Dedifferentiated amniotic fluid mesenchymal stem cell (primary cell): Measurements from ENCODE around the gene ZNF302.
"Not testable (repeated sequence)": the region's sequence is repeated elsewhere in the genome, so short reads cannot be mapped to it uniquely, and the experiment has no call there.

Experiments
- DNase-seq: peaks from one replicate; pipeline ENCODE4 v3.0.0-alpha.2; 2016; ENCODE audit errors: extremely low spot score

Gene ZNF302

DNA sequence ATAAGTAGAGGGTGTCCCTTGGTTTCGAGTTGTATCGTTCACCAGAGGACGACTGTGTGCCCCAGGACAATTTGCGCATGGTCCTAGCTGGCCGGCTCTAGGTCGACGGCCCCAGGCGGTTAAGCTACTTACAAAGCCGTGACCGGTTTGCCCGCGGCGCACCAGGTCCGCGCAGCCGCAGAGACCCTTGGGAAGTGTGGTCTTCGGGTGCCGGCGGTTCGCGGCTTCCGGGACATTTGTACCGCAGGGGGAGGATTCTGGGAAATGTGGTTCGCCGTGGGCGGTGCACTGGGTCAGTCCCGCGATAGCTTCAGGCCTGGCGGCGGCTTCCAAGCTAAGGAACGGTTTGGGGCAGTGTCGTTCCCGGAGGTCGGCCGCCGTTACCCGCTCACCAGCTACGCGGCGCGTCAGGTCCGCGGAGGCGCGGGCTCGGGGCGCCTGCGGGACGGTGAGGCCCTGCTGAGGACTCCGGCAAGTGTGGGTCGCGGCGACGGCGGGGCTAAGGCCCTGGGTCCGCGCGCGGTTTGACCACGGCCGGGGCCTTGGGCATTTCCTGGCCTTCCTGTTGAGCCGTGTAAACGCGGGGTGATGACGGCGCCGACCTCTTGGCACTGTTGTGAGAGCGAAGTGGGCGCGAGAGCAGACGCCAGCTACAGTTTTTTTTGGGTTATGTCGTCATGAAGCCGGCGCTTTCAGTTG lies at the start of gene ZNF302:
ZNF302 (plus strand) TSS at position 293 of the 699 bp plus-strand sequence. CDS start 1,127 bp downstream, outside the sequence.
- peak; percentile 96 for DNase-seq

DNA sequence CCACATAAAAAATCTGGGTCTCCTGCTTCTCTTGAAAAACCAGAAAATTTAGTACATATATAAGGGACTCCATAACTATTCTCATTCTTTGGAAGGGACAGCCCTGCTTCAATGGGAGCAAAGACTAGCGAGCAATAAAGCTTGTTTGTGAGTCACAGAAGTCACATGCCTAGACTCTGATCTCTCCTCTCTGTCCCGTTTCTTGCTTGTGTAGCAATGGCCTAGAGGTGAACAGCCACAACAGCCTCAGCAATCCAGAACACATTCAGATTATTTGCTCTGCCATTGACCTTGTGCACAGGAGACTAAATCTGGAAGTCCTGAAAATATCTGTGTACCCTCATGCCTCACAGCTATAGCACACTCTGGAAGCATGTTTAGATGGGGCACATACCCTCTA lies 43.7 kb upstream of the ZNF302 start:
- DNase-seq: no peak

DNA sequence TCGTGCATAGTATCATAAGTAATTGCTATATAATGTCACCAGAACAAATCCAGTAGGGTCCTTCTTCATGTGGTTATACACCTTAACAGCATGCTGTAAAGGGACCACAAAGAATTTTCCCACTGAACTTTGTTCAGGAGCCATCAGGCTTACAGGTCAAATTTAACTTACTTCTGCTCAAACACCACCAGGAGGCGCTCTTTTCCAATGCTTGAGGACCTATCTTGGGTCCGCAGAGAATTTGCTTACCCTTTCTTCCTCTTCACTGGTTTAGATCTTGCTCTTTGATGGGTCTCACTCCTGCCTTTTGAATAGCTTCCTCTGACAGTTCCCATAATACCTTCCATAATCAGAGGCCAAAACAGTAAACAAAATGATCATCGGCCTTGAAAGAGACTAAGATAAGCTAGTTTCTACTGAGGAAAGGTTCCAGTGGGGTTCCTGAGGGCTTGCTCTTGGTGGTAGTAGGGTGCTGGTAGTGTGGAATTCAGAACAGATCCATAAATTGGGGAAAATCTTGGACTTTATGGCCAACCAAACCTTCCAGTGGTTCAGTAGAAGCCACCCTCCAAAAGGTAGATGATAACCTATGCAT lies 37.9 kb upstream of the ZNF302 start:
- DNase-seq: peak; percentile 64

DNA sequence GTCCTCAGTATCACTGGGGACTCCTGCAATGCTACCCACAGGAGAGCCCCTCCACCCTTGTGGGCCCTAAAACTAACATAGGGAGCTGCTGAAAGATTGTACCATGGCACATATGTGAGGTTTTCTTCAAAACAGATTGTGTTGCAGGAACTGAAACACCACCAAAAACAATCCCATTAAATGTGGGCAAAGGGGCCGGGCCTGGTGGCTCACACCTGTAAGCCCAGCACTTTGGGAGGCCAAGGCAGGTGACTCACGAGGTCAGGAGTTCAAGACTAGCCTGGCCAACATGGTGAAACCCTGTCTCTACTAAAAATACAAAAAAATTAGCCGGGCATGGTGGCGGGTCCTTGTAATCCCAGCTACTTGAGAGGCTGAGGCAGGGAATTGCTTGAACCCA lies 35.2 kb upstream of the ZNF302 start:
- DNase-seq: no peak

DNA sequence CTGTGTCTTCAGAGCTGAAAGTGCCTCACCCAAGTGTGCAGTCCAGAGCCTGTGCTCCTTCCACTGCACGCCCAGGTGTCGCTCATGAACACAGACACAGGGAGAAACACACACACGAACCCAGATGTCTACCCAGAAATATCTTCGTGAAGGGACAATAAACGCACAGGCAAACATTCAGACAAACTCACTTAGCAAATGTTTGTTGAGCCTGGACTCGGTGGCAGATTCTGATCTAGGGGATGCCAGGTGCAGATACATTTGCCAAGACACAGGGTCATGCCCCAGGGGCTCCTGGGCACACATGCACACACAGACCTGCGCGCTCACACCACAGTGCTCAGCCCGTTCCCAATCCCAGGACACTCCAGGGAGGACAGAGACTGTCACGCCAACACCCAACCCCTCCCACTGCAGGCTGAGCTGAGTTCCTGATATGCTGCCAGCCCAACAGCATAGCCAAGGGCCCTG lies 32.5 kb upstream of the ZNF302 start:
- no peak for DNase-seq

DNA sequence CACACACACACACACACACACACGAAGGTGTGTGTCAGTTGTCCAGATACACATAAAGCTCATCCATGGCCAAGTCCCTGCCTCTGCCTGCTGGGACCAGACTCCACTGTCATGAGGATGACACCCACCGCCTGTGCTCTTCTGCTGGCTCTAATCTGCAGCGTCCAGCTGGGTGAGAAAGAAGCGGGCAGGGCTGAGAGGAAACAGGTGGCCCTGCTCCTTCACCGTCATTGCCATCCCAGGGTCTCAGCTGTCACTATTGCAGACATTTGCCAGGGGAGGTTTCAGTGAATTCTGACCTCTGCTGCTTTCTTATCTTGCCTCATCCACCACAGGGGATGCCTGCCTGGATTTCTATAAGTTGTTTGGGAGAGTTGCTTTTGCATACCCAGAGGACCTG lies 31.9 kb upstream of the ZNF302 start:
- DNase-seq: no peak

DNA sequence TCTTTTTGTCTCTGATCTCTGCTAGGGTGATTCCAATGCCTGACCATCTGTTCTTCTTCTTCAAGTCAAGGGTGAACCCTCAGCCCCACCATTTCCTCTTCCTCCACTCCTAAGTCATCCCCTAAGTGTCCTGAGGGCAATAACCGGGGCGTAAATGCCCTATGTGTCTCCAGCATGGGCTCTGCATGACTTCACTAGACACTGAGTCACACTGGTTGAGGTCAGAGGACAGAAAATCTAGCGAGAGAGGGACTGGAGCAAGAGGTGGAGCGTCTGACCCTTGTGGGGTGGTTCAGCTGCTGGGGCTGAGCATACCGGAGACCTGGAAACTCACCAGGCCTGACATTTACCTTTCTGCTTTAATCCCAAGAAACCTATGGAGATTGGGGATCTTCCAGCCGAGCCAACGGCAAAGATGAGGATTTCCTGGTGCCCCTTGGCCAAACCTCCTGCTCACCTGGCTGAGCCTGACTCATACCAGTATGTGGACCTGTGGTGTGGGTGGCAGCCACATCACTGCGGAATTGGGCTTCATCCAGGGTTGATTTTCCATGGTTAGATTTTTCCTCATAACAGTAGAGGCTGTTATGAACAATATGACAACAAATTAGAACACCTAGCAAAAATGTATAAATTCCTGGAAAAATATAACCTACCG lies 27.5 kb upstream of the ZNF302 start:
- DNase-seq: no peak

DNA sequence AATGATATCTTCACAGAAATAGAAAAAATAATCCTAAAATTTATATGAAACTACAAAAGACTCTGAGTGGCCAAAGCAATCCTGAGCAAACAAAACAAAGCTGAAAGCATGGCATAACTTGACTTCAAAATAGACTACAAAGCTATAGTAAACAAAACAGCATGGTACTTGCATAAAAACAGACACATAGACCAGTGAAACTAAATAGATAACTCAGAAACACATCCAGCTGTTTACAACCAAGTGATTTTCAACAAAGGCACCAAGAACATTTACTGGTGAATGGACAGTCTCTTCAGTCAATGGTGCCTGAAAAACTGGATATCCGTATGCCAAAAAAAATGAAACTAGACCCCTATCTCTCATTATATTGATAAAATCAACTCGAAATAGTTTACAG lies 25.7 kb upstream of the ZNF302 start:
- DNase-seq: no peak

DNA sequence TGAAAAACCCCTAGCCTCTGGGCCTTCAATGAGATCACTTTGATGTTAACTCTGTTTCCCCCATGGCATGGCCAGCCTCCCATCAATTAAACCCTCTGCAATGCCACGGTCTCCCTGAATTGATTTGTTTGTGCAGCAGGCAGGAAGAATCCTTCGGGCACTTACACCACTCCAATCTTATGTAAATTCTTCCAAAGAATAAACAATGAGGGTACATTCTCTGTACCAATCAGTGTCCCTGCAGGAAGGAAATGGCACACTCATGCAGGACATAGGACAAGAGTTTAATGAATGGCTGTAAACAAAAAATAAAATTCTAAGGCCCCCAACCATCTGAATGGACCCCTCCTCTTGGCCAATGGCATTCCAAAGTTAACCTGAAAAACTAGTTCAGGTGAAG lies 22.7 kb upstream of the ZNF302 start:
- no peak for DNase-seq

DNA sequence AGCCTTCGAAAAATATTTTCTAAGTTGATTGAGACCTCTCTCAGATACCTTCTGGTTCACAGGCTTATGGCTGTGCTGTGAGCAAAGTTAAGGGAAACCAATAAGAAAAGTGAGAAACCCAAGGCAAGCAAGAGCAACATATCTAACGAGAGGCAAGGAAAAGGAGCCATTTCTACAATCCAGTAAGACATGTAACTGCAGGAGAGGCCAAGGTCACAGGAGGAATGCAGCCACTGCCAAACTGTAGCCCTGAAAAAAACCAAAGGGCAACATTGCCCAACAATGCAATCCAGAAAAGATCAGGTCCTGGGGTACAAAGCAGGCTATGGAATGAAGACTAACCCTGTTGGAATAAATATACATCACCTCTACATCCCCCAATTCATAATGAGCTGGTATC lies 21.8 kb upstream of the ZNF302 start:
- no peak for DNase-seq

DNA sequence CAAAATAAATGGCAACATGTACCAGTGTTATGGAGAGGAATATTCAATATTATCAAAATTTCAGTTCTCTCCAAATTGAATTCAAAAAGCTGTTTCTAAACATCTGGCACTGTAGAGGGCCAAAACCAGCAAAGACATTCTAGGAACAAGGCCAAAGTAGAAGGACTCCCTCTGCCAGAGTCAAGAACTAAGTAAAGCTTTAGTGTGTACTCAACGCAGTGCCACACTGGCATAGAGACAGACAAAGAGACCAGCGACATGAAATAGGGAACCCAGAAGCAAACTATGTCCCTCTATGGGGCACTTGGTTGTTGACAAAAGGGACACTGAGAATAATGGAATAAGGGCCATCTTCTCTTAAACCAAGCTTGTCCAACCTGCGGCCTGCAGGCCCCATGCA lies 16.1 kb upstream of the ZNF302 start:
- DNase-seq: no peak

DNA sequence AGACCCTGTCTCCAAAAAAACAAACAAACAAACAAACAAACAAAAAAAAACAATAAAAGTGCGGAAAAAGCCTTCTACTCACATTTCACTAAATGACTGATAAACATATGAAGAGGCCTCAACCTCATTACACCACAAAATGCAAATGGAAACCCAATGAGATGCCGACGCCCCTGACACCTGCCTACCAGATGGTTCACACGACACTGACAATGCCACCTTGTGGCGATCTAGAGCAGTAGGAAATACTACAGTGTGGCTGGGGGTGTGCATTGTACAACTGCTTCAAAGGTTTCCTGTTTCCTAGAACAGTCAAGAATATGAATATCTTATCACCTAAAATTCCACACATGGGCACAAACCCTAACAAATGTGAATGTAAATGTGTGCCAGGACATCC lies 14.6 kb upstream of the ZNF302 start:
- DNase-seq: no peak

DNA sequence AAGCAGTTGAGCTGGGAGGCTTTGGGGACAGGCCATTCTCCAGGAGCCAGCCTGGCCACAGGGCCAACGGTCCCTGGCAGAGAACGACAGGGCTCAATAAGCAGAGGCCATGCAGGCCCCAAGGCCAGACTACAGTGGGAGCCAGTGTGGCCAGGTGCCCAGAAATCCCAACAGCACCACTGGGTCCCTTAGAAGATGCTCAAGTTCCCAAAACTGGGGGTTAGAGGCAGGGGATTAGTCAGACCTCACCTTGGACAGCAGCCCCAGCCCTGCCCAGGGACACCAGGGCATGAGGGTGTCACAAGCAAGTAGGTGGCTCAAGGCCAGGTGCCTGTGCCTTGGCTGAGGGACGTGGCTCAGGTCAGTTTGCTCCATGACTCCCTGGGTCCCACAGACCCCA lies 13.3 kb upstream of the ZNF302 start:
- DNase-seq: no peak

DNA sequence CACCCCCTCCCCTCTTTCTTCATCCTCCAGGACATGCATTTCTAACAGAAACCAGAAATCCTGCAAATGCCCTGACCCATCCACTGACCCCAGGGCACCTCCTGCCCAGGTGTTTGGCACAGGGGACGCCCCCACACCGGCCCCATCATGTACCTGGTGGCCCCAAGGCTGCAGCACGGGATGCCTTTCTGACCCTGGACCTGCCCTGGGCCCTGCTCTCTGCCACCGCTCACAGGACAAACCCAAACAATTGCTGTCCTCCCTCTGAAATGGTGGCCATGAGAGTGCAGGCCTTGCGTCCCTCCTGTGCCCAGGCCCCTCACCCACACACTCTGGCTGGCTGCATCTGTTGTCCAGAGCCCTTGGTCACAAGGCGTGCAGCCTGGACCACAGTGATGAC lies 12.6 kb upstream of the ZNF302 start:
- DNase-seq: no peak

DNA sequence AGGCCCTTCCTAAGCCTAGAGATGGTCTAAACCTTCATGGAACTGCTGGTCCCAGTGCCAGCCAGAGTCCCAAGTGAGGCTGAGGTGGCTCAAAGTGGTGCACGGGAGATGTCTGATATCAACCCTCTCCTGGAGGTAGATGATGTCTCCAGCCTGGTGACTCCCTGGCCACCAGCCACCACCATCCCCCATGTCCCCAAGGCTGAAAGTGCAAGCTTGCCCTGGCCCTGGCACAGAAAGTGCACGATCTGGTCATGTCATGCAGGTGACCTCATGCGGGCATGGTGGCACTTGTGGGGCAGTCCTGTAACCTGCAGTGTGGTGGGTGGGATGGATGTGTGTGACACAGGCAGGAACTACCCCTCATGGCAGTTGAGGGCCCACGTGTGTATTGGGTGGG lies 12.2 kb upstream of the ZNF302 start:
- DNase-seq: not testable (repeated sequence)

DNA sequence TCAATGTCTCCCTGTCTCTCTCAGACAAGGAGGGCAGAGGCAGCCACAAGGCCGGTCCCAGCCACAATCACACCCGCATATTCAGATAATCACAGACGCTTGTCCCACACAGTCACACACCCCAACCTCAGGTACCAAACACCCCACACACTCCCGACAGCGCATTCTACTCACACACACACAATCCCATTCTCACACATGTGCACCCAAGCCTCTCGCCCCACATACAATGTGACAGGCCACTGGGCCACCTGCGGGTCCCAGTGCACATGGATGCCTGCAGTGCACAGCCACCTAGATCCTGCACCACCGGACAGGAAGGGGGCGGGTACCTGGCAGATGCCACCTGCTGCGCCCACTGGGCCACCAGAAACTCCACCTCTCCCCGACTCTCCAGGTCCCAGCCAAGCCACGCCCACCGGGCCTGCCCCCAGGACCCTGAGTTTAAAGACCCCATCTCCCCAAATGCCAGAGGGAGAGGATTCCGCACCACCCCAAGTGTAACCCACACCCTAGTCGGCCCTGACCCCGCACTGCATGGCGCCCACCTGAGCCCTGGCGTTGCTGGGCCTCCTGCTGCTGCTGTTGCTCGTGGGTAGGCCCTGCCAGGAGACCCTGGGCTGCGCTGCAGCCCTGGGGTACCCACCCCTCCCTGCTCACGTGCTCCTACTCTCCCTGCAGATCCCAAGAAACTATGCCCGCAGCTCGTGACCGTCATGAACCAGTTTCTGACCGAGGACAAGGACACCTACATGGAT lies 11.1 kb upstream of the ZNF302 start:
- DNase-seq: no peak

DNA sequence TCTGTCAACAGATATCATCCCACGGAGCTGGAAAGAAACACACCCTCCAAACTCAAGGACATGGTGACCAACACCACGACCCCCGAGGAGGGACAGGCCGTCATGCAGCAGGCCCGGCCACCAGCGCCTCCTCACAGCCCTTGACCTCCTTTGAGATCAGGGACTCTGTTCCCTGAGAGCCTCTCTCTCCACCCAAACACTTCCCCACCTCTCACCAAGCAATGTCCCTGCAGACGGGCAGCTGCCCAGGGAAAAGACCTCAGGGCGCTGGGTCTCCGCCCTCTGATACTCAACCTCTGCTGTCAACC lies 10.6 kb upstream of the ZNF302 start:
- no peak for DNase-seq

DNA sequence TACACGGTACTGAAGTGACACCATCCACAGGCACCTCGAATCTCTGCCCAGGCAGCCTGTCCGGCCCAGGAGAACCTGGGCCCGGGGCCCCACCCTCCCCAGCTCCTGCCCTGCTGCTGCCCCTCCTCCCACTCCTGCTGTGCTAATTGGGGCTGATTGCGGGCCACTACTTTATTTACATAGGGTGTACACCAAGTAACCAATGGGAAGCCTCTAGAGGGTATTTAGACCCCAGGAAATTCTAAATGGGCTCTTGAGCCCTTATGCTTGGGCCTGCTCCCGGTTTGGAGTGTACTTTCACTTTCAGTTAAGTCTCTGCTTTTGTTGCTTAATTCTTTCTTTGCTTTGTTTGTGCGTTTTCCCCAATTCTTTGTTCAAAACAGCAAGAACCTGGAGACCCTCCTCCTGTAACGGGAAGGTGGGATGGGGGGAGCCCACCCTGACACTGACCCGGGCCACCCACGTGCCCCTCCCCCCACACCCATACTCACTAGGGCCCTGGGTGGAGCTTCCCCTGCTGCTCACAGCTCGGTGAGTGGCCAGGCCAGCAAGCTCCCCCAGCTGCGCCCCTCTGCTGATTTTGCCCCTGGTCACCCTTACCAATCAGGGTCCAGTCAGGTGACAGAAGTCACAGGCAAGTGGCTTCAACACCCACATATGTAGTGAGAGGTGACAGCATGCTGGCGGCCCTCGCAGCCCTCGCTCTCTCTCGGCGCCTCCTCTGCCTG lies 10.0 kb upstream of the ZNF302 start:
- peak; percentile 20 for DNase-seq

DNA sequence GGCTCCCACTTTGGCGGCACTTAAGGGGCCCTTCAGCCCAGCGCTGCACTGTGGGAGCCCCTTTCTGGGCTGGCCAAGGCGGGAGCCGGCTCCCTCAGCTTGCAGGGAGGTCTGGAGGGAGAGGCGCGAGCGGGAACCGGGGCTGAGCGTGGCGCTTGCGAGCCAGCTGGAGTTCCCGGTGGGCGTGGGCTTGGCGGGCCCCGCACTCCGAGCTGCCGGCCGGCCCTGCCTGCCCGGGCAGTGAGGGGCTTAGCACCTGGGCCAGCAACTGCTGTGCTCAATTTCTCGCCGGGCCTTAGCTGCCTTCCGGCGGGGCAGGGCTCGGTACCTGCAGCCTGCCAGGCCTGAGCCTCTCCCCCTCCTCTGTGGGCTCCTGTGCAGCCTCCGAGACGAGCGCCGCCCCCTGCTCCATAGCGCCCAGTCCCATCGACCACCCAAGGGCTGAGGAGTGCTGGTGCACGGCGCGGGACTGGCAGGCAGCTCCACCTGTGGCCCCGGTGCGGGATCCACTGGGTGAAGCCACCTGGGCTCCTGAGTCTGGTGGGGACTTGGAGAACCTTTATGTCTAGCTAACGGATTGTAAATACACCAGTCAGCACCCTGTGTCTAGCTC lies 9.3 kb upstream of the ZNF302 start:
- not testable (repeated sequence) for DNase-seq

DNA sequence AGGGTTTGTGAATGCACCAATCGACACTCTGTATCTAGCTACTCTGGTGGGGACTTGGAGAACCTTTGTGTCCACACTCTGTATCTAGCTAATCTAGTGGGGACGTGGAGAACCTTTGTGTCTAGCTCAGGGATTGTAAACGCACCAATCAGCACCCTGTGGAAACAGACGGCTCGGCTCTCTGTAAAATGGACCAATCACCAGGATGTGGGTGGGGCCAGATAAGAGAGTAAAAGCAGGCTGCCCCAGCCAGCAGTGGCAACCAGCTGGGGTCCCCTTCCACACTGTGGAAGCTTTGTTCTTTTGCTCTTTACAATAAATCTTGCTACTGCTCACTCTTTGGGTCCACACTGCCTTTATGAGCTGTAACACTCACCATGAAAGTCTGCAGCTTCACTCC lies 8.8 kb upstream of the ZNF302 start:
- not testable (repeated sequence) for DNase-seq

DNA sequence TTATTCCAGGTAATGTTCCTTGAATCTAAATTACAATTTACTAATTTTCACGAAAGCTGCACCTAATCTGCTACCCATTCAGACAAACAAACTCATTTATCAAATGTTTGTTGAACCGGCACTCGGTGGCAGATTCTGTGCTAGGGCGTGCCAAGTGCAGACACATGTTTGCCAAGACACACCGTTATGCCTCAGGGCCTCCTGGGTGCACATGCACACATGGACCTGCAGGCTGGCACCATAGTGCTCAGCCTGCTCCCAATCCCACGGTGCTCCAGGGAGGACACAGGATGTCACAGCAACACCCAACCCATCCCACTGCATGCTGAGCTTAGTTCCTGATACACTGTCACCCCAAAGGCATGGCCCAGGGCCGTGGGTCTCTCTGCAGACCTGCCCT lies 8.2 kb upstream of the ZNF302 start:
- DNase-seq: no peak

DNA sequence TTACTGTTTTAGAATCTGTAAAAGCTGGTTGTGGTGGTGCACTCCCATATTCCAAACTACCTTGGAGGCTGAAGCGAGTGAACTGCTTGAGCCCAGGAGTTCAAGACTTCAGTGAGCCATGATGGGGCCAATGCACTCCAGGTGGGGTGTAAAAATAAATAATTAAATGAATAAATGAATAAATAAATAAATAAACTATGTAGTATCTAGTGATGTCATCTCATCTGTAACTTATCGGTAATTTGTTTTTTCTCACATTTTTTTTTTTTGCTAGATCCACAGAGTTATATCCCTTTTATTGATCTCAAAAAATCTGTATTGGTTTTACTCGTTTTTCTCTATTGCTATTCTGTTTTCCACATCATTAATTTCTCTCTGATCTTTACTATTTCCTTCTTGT lies 5.5 kb upstream of the ZNF302 start:
- no peak for DNase-seq
